ENCODE results near the gene CFAP74. TPM values are rescaled to one million over a fixed set of nuclear protein-coding genes. Genes with fewer than 3 reads are reported as not detected.

Gene CFAP74
- total RNA-seq, 1 donor from 2014 or later: not detected

DNA sequence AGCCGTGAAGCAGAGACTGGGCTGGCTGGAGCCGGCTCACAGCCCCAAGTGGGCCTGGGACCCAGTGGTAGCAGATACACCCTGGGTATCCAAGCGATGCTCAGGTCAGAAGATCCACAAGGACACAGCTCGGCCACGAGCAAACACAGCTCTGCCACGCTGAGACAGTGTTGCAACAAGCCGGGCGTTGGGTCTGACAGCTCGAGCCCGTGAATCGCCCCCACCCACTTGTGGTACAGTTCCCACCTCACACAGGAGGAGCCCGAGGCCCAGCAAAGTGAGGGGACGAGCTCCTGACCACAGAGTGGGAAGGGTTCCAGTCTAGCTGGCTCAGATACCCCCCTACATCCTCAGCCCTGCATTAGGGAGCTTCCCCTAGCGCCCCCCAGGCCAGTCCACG, 37.7 kb upstream of the CFAP74 start:
- DNase-seq (ENCODE audit: low read depth in 2 of 2): no peak

DNA sequence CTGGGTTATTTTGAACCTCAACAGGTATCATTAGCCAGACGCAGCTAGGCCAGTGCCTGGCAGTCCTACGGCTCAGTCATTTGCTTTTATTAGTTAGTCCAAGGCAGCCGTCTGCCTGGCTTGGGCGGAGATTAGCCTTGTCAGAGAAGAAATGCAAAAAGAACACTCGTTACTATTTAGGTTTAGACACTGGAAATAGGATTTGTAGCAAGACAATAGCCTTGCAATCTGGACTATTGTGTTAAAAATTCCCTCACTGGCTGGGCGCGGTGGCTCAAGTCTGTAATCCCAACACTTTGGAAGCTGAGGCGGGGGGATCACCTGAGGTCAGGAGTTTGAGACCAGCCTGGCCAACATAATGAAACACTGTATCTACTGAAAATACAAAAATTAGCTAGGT, 35.7 kb upstream of the CFAP74 start:
- no peak for DNase-seq (ENCODE audit: low read depth in 2 of 2)

DNA sequence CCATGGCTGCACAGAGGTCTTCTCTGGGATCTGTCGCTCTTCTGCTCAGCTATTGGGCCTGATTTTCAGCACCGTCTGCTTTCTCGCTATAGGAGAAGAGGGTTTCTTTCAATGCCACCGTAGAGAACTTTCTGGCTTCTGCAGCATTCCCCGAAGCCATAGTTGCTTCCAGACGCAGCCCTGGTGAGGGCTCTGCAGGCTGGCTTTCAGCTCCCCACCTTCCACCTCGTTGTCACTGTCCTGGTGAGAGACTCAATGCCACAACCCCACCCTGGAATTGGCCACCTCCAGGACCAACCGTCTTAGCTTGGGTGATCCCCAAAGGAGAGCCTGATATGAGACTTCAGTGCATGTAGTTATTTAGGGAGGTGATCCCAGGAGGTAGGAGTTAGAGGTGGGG, 34.6 kb upstream of the CFAP74 start:
- DNase-seq (ENCODE audit: low read depth in 2 of 2): no peak

- DNase-seq (ENCODE audit: low read depth in 2 of 2): no peak
Measured at GRCh38 chr1:2037314-2037979, 33.9 kb upstream of the CFAP74 start.

DNA sequence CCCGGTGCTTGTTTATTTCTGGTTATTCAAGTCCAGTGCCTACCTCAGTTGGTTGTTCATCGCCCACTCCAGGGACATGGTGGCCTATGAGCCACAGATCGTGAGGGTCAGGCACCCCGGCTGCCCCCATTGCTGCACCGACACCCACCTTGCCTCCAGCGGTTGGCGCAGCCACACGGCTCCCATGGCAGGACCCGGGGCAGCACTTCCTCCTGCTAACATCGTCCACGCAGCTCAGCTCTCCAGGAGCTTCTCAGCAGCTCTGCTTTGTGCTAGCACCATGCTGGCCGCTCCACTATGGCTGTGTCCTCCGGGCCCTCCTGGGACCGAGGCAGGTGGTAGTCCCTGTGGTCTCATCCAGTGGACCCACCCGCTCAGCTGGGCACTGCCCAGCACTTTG, 32.7 kb upstream of the CFAP74 start:
- DNase-seq (ENCODE audit: low read depth in 2 of 2): no peak

- DNase-seq (ENCODE audit: low read depth in 2 of 2): no peak
Measured at GRCh38 chr1:2033165-2033564, 29.6 kb upstream of the CFAP74 start.

DNA sequence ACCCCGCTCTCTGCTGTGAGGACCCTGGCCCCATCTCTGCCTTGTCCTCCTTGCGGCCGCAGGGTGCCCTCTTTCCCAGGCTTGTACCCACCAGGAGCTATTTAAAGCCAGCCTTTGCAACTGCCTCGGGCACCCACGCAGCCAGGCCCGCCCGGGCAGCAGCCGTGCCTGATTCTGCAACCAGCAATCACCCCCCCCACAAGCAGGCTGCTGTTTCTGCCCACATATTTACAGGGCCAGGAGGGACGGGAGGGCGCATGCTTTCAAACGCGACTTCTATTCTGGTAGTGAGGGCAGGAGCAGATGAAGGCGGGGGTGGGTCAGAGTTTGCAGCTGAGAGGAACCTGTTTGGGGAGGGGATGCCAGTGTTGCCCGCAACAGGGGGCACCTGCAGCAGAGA, 29.2 kb upstream of the CFAP74 start:
- no peak for DNase-seq (ENCODE audit: low read depth in 2 of 2)

GRCh38 chr1:2031546-2032540, 28.3 kb upstream of the CFAP74 start:
- DNase-seq (ENCODE audit: low read depth in 2 of 2): no peak

DNA sequence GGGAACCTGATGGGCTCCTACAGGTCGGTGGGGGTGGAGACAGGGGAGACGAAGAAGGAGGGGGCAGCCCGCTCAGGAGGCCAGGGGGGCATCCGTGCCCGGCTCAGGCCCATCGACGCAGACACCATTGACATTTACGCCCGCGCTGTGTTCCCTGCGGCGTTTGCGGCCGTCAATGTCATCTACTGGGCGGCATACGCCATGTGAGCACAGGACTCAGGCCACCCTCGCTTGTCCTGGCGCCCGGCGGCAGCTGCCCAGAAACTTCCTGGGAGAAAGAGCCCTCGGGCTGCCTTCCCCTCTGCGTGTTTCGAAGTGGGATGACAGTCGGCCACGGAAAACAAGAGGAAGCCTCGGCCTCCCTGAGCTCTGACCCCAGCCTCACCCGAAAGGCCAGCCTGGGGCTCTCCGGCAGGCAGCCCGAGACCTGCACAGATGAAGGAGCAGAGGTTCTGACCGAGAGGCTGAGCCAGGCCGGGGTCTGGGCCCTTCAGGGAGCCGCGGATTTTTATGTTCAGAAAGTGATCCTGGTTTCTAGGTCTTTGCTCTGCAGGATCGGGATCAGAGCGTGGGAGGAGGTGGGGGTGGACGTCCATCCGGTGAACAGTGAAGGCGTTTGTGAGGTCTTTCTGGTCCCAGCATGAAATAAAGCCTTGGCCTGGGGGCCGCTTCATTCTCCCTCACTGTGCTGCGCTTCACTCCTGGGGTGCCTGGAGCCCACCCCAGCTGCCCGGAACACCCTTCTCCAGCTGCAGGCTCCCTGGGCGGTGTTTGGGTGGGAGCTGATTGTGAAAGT, 26.7 kb upstream of the CFAP74 start:
- no peak for DNase-seq (ENCODE audit: low read depth in 2 of 2)

DNA sequence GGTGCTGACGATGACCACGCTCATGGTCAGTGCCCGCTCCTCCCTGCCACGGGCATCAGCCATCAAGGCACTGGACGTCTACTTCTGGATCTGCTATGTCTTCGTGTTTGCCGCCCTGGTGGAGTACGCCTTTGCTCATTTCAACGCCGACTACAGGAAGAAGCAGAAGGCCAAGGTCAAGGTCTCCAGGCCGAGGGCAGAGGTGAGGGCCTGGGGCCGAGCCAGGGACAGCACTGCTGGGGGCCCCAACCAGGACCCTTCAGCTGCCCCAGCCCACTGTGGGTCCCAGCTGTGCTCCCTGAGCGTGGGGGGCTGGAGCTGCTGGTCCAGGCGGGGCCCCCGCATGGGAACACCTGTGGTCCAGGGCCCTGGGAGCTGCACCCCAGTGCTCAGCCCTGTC, 26.0 kb upstream of the CFAP74 start:
- no peak for DNase-seq (ENCODE audit: low read depth in 2 of 2)

DNA sequence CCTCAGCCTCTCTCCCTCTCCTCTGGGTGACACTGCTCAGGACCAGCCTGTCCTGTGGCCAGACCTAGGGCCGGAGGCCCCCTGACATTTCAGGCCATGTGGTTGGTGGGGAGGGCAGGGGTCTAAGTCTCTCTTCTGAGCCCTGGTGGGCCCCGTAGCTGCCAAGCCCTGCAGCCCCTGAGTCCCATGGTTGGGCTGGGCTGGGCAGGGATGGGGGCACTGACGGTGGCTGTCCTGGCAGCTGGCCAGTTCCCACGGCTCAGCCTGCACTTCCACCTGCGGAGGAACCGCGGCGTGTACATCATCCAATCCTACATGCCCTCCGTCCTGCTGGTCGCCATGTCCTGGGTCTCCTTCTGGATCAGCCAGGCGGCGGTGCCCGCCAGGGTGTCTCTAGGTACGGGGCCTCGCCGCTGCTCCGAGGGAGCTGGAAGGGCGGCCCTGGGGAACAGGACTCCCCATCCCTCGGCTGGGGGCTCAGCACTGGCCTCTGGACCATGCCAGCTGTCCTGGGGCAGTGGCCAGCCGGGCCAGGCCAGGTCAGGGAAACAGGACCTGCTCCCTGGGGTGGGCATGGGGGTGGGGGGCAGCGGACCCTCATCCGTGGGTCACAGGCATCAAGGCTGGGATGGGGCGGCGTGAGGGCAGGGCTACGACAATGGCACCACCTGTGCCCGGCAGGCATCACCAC, 25.4 kb upstream of the CFAP74 start:
- DNase-seq (ENCODE audit: low read depth in 2 of 2): no peak

GRCh38 chr1:2027961-2028583, 24.5 kb upstream of the CFAP74 start:
- no peak for DNase-seq (ENCODE audit: low read depth in 2 of 2)

GRCh38 chr1:2025491-2025981, 21.9 kb upstream of the CFAP74 start:
- DNase-seq (ENCODE audit: low read depth in 2 of 2): peak in 1 of 2 donors; percentile 57

DNA sequence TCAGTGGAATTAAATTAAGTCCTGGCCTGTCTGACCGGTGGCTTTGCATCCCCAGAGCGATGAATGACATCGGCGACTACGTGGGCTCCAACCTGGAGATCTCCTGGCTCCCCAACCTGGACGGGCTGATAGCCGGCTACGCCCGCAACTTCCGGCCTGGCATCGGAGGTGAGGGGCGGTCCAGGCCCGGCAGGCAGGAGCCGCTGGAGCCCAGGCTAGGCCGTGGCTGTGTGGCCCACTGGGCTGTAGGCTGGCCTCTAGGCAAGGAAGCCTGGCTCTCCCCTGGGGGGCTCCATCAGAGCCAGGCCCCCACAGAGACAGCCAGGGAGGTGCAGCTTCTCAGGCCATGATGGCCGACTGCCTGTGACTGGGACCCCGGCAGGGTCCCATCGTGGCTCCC, 21.3 kb upstream of the CFAP74 start:
- DNase-seq (ENCODE audit: low read depth in 2 of 2): no peak

- DNase-seq (ENCODE audit: low read depth in 2 of 2): no peak
Measured at GRCh38 chr1:2024451-2024850, 20.9 kb upstream of the CFAP74 start.

GRCh38 chr1:2023187-2023586, 19.6 kb upstream of the CFAP74 start:
- DNase-seq (ENCODE audit: low read depth in 2 of 2): no peak

- DNase-seq (ENCODE audit: low read depth in 2 of 2): no peak
Measured at GRCh38 chr1:2022063-2022770, 18.6 kb upstream of the CFAP74 start.

GRCh38 chr1:2021550-2021949, 18.0 kb upstream of the CFAP74 start:
- DNase-seq (ENCODE audit: low read depth in 2 of 2): no peak

DNA sequence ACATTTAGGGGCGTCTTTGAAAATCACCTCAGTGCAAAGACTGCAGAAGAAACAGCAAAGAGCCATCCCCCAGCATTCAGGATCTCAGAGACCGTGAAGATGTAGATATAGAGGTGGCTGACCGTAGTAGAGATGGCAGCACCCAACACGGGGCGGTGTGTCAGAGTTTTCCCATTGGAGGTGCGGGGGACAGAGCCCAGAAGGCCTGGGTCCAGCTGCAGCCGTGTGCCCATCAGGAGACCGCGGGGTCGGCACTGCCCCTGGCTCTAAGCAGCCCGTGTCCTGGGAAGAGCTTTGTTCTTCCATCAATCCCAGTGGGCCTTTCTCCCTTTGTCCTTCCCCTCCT, 16.7 kb upstream of the CFAP74 start:
- DNase-seq (ENCODE audit: low read depth in 2 of 2): no peak
